T-helper 1 cell (primary cell): ENCODE data around the gene DCTN4.
"Not testable (repeated sequence)": the region's sequence is repeated elsewhere in the genome, so short reads cannot be mapped to it uniquely, and the experiment has no call there.

ENCODE experiments used
- DNase-seq, 5 donors: peaks; one replicate each; pipeline ENCODE4 v3.0.0-alpha.2; 2012 to 2020
- total RNA-seq, 4 donors: gene quantifications; one replicate each; lab custom pipeline; 2026; lab: John Stamatoyannopoulos, UW

DCTN4 gene
- 64.2 to 101 (median 74.6) reads per million in 4 donors for total RNA-seq

DNA sequence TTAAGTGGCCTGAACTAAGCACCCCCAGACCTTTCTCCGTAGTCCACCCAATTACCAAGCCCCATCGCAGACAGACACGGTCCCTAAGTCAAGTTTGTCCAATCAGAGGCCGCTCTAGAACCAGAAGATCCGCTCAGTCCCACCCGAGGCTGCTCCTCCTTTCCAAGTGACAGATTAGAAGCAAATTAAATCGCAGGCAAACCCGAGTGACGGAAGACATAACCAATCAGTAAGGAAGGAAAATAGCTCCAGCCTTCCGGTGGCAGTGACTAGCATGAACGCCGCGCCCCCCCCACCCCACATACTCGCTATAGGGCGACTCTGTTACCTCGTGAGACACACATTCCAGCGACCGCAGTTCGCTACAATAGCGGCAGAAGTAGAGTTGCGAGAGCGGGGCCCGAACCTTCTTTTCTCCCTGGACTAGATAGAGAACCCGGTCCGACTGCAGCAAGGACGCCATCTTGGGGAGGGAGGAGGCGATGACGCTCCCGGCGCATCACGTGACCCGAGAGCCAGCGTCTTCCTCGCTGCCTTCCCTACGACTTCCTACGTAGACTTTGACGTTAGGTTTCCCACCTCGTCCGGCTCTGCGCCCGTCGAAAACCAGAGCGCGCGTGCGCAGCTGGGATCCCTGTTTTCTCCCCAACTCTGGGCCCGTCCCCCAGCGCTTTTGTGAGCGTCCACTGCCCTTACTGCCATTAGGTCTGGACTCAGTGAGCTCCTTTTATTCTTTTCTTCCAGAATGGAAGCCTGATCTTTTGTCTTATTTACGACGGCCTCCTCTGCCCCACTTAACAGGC is at the start of gene DCTN4:
Gene DCTN4 (minus strand): TSS at position 487 of the 803 bp plus-strand sequence. CDS start 24 bp downstream, at position 463.
- peak; percentile 88 to 97 (median 91) for DNase-seq

GRCh38 chr5:150804388-150804787 is 45.6 kb upstream of the DCTN4 start:
- DNase-seq: no peak

DNA sequence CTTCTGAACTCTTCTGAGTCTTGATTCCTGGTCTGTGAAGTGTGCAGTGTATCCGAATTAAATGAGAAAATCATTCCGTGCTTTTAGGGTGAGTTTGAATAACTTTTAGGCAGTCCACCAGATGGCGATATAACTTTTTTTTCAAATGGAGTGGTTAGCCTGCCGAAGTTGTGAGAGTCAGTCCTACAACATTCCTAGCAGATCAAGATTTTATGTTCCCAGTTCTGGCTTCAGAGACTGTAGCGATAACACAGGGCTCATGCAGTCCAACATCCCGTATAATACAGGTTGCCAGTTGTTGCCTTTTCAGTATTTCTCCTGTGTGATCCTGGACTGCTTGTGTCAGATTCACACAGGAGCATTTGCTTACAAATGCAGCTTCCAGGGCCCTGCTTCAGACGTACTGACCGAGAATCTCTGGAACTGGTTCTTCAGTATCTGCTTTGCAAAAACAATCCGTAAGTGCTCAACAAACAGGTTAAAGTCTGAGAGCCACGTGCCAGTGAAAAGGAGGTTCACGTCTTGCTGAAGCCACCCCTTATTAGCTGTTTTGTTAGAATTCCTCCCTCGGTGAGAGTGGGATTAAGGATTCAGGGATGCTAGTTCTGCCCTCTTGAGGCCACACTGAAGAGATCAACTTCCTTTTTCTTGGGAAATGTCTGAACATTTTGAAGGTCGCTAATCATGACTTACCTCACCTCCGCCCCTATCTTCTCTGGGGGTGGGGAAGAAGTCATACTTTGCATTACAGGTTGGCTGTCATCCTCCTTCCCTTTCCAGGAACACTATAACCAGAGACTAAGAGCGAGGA is 42.5 kb upstream of the DCTN4 start:
- DNase-seq: peak in 1 of 5 donors; percentile 16

GRCh38 chr5:150797384-150797783 is 38.6 kb upstream of the DCTN4 start:
- DNase-seq: no peak

- DNase-seq: no peak
These were observed 36.1 kb upstream of the DCTN4 start for GRCh38 chr5:150794927-150795326.

- DNase-seq: not testable (repeated sequence)
These were observed 34.6 kb upstream of the DCTN4 start for GRCh38 chr5:150793423-150793888.

DNA sequence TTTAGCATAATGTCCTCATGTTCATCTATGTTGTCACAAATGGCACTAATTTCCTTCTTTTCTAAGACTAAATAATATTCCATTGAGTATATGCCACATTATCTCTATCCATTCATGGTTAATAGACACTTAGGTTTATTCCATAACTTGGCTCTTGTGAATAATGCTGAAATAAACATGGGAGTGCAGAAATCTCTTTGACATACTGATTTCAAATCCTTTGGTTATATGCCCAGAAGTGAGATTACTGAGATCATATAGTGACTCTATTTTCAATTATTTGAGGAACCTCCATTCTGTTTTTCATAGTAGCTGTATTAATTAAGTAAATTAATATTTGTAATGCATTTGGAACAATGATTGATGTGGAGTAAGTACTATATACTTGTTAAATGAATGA is 32.7 kb upstream of the DCTN4 start:
- no peak for DNase-seq

- DNase-seq: peak in 4 of 5 donors; percentile 29 to 80 (median 40)
These were observed 31.3 kb upstream of the DCTN4 start for GRCh38 chr5:150789943-150790611.

GRCh38 chr5:150789450-150789849 is 30.6 kb upstream of the DCTN4 start:
- DNase-seq: no peak

DNA sequence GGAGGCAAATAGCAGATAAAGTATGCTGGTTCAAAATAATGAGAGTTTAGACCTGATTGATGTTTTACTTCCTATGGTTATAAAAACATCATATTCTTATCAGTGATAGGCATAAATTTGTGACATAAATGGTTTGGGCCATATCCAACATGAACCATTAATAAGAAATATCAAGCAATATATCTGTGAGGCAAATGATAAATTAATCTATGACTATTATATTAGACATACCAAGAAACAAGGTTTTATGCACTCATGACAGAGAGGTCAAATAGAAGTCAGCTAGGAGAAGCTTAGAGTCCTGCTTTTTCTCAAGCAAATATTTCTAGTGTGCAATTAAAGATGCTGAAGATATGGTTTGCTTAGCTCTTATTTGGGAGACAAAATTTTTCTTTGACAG is 30.2 kb upstream of the DCTN4 start:
- no peak for DNase-seq

DNA sequence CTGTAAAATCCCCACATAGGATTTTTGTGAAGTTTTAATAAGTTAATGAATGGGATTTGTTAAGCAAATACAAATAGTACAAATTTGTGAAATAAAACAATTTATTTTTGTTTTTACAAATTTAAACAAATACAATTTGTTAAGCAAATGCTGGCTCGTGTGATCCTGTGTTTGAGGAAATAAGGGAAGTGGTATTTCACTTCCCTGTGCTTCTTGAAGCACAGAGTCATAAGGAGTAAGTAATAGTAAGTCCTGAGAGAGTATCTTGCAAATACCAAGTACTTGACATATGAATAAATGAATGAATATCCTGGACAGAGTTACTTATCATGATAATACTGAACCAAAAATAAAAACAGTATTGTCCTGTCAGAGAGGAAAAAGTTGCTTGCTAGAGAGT is 28.8 kb upstream of the DCTN4 start:
- DNase-seq: no peak

DNA sequence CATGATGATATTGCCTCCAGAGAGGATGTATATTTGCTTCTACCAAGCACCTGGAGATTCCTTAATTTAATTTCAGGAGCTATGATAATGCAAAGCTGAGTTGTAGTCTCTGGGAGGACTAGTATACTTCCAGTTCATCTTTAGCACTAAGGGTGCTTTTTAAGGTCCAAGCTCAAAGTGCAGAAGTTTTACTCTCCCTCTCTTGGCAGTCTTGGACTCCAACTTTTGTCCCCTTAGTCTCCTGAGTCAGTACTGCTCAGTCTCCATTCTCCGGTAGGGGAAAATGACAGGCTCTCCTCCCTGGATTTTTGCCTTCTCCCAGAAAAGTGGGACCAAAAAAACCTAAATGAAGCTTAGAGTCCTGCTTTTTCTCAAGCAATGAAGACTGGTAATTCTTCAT is 28.1 kb upstream of the DCTN4 start:
- DNase-seq: no peak

- DNase-seq: no peak
These were observed 27.1 kb upstream of the DCTN4 start for GRCh38 chr5:150785950-150786349.

DNA sequence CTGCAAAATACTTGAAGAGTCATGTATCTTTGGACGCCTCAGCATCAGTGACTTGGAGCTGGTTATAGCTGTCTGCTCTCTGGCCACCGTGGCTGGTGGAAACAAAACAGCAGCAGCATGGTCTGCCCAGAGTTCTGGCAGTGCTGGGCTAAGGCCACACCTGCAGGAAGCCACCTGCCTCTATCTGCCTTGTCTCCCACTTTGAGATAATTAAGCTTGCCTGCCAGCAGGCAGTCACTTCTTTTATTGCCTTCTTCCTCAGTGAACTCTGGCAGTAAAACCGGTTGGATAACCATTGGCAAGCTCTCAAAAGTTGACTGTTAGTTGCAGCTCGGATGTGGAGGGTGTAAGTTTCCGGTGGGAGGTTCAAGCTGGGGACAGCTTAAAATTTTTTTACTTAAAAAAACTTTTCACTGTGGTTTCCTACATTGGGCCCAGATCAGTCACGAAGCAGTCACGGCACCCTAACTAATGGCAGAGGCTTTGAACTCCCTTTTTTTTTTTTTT is 24.7 kb upstream of the DCTN4 start:
- peak; percentile 33 to 87 (median 58) for DNase-seq

DNA sequence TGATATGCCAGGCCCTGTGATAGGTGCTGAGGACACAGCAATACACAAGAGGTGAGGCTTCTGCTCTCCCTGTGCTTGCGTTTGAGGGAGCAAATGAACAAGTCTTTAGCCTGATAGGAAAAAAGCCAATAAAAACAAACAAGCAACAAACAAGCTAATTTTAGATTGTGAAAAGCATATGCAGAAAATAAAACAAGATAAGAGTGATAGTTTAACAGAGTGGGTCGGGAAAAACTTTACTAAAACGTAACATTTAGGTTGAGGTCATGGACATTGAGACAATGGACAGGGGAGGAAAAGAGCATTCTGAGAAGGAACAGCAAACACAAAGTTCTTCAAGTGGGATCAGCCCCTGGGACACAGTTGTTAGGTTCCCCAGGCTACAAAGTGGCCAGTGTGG is 24.0 kb upstream of the DCTN4 start:
- no peak for DNase-seq

DNA sequence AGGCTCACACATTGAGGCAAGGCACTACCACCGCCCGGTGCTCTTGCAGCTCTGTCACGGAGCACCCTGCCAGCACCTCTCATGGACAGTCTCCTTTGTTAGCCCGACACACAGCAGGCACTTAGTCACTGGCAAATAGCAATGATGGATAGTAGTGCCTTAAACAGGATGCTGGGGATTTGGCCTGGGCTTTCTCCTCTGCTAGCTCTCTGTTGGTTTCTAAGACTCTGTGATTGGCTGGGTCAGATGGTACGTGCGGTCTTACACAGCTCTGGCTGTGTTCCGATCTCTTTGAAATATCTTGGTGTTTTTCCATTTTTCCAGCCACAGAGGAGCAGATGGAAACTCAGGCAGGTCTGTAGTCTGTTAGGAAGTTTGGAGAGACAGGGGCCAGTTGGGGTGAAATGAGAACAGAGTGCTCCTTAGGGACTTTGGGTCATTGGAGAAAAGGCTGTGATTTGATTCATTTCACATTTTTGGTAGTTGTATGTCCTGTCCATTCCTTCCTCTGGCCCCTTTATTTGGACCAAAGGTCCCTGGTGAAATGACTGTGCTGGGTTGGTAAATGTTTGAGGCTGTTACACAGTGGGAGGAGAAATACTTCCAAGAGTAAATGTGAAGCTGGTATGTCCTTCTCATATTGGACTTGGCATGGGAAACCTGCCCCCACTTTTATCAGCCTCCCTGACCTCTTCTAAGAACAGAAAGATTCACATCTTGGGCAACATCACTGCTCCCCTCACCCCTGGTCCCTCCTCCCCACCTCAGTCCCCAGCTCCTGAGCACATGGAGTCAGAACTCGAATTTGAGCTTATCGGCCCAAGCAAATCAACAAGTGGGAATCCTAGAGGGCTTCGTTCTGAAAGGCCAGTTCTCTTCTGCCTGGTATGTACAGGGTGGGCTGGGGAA is 23.1 kb upstream of the DCTN4 start:
- DNase-seq: no peak

DNA sequence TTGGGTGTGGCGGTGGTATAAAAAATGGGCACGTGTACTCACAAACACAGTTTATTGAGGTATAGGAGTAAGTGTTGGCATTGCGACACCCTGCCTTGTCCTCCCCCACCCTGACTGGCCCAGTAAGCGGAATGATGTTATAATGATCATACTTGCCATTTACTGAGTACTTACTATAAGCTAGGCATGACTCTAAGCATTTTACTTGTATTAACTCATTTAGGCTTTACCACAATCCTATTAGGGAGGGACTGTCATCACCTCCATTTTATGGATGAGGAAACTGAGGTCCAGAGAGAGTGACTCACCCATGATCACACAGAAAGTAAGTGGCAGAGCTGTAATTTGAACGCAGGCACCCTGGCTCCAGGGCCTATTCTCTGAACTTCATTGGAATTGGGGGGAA is 22.0 kb upstream of the DCTN4 start:
- no peak for DNase-seq

DNA sequence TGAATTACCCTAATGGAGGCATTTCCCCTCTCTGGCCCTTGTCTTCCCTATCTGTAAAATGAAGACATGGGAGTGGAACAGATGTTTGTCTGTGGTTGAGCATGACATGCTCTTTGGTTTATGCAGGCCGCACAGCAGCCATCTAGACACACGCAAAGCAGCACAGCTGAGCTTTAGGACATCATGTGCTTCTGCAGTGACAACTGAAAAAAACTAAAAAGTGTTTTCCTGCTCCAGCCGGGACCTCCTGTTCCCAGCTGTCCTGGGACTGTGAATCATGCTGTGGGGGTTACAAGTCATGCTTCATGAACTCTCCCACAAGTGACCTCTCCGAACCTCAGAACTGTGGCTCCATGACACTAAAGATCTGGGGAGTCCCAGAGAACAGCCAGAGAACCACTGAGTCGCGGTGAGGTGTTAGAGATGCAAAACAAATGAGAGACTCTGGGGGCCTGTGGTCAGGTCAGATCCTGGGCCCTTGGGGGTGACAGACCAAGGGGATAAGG is 21.4 kb upstream of the DCTN4 start:
- no peak for DNase-seq

- no peak for DNase-seq
These were observed 20.8 kb upstream of the DCTN4 start for GRCh38 chr5:150779397-150780186.

DNA sequence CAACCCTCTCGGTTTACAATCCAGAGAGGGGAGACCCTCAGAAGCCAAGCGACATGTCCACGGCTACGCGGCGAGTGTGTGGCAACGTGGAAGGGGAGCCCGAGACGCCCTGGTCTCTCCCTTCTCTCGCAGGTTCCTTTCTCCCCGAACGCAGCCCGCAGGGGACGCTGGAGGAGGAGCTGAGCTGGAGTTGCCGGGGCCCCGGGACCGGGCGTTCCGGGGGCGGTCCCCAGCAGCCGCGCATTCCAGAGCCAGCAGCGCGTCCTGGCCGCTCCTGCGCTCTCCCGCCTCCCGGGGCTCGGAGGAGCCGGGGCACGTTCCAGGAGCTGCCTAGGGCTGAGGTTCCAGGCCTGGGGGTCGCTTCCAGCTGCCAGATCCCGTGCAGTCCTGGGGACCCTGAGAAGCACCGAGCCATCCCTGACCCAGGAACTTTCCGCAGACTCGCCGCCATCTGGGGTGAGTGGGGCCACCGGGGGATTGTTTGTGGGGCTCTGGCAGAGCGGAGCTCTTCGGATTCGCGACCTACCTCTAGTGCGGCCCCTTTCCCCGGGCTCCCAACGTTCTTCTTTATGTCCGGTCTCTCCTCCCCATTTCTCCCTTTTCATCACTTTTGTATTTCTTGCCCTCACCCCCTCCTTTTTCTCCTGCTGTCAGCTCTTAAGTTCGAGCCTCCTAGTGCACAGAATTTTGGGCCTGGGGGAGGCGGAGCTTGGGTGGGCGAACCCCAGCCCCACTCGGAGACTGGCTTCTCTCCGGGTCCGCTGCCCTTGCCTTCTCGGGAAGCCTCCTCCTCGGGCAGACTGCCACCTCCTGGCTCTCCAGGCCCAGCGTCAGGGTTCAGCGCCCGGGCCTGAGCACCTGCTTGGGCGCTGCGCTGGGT is 19.9 kb upstream of the DCTN4 start, which contains the start of gene SMIM3:
Gene SMIM3 (plus strand): TSS at position 241 of the 880 bp plus-strand sequence. CDS start 16,684 bp downstream, outside the sequence.
- DNase-seq: peak; percentile 33 to 76 (median 53)
